SU-DHL-6 (cell line): ENCODE data around the gene PDE4B.

Experiments used
- EZH2phosphoT487 ChIP-seq: fragments of 200-600 bp; sonication (generic), shearing (Covaris generic); conservative IDR thresholded peaks from 2 replicates; pipeline ENCODE4 v1.6.1; 2018; ENCODE audit warnings: mild to moderate bottlenecking, antibody characterized with exemption, low read length, moderate library complexity, mixed read lengths
- TF ChIP-seq, protein P1 (sequence below): fragments of 200-600 bp; sonication (generic); IDR thresholded peaks from one replicate; pipeline ENCODE4 v1.5.1; 2017; ENCODE audit warnings: antibody characterized with exemption, mild to moderate bottlenecking, low read length, moderate library complexity; ENCODE audit not compliant: insufficient read depth, poor library complexity, severe bottlenecking

DNA sequence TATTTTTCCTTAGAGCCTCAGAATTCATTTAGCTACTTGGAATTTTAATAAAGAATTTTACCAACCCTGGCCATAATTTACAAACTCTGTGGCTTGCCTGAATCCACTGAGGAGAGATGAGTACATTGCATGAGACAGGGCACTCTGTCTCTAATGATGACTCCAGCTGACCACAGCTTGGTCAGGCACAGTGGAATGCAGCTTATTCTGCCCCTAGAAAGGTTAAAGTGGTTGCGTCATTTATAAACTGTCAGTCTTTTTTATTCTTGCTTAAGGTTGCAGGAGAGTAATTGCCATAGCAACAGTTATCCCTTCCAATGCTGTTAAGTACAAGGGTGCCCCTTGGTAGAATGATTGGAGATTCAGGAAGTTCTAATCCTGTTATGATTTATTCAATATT is 28.3 kb downstream of the PDE4B start:
- TF ChIP-seq, protein P1, sequence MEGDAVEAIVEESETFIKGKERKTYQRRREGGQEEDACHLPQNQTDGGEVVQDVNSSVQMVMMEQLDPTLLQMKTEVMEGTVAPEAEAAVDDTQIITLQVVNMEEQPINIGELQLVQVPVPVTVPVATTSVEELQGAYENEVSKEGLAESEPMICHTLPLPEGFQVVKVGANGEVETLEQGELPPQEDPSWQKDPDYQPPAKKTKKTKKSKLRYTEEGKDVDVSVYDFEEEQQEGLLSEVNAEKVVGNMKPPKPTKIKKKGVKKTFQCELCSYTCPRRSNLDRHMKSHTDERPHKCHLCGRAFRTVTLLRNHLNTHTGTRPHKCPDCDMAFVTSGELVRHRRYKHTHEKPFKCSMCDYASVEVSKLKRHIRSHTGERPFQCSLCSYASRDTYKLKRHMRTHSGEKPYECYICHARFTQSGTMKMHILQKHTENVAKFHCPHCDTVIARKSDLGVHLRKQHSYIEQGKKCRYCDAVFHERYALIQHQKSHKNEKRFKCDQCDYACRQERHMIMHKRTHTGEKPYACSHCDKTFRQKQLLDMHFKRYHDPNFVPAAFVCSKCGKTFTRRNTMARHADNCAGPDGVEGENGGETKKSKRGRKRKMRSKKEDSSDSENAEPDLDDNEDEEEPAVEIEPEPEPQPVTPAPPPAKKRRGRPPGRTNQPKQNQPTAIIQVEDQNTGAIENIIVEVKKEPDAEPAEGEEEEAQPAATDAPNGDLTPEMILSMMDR, result no peak
- no peak for TF ChIP-seq EZH2phosphoT487
